Stimulated activated CD4-positive, alpha-beta T cell treated with anti-CD3 and anti-CD28 coated beads, Interleukin-1b, Interleukin-23, amount 100 ng/mL, for 1 hour (primary cell): ENCODE measurements around the gene PDLIM3.
"Not testable (repeated sequence)": the region's sequence is repeated elsewhere in the genome, so short reads cannot be mapped to it uniquely, and the experiment has no call there.

Source experiments
- DNase-seq, 2 donors: peaks; one replicate each; pipeline ENCODE4 v3.0.0-alpha.2; 2020; ENCODE audit warnings: low read depth in 2 of 2

PDLIM3 gene

GRCh38 chr4:185554365-185555126 lies 19.2 kb upstream of the PDLIM3 start:
- no peak for DNase-seq

- DNase-seq = no peak
Observed at GRCh38 chr4:185552254-185552653, 16.9 kb upstream of the PDLIM3 start.

- DNase-seq = no peak
Observed at GRCh38 chr4:185550933-185551332, 15.6 kb upstream of the PDLIM3 start.

- DNase-seq = no peak
Observed at GRCh38 chr4:185549095-185549639, 13.9 kb upstream of the PDLIM3 start.

DNA sequence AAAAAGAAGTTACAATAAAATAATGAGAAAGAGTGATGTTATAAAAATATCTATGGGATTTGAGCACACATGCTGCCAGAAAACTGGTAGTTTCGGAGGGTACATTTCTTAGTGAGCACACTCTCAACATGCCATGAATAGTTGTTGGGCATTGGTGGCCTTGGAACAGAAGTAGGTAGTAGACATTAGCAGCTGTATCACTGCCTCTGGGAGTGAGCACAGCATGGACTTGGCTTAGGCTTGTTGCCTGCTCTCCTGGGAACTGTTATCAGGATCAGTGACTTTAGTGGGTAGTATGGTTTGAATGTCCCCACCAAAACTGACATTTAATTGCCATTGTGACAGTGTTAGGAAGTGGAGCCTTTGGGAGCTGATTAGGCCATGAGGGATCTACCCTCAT lies 13.3 kb upstream of the PDLIM3 start:
- no peak for DNase-seq

DNA sequence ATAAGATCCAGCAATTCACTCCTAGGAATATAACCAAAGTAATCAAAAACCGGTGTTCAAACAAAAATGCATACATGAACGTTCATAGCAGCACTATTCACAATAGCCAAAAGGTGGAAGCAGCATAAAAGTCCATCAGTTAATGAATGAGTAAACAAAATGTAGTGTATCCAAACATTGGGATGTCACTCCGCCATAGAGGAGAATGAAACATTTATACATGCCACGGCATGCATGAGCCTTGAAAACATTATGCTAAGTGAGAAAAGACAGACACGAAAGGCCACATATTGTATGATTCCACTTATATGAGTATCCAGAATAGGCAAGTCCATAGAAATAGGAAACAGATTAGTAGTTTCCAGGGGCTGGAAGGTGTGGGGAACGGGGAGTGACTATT lies 11.0 kb upstream of the PDLIM3 start:
- DNase-seq = no peak

- no peak for DNase-seq
Observed at GRCh38 chr4:185542626-185543315, 7.5 kb upstream of the PDLIM3 start.

- no peak for DNase-seq
Observed at GRCh38 chr4:185541251-185541727, 6.0 kb upstream of the PDLIM3 start.

- DNase-seq = no peak
Observed at GRCh38 chr4:185540487-185541120, 5.3 kb upstream of the PDLIM3 start.

DNA sequence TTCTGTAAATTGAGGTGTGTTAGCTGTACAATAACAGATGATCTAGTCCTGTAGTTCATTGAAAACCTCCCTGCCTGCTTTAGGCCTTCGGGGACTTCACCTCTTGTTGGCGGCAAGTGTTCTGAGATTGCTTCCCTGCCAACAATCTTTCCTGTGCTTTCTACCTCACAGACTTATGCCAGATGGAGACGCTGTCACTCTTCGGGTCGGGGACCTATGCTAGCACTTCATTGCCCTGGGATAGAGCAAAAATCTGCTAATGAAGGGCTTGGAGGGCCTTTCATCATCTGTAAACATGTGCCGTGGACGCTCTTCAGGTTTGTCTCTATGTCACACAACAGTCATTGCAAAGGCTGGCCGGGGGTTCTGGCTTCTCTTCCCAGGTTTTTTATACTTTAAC lies 4.7 kb upstream of the PDLIM3 start:
- DNase-seq = no peak

GRCh38 chr4:185538806-185539205 lies 3.5 kb upstream of the PDLIM3 start:
- DNase-seq = no peak

GRCh38 chr4:185536411-185536709 lies 1.1 kb upstream of the PDLIM3 start:
- no peak for DNase-seq

GRCh38 chr4:185535612-185536410 lies 504 bp upstream of the PDLIM3 start:
- no peak for DNase-seq

- no peak for DNase-seq
Observed at GRCh38 chr4:185534511-185534865, 819 bp downstream of the PDLIM3 start.

DNA sequence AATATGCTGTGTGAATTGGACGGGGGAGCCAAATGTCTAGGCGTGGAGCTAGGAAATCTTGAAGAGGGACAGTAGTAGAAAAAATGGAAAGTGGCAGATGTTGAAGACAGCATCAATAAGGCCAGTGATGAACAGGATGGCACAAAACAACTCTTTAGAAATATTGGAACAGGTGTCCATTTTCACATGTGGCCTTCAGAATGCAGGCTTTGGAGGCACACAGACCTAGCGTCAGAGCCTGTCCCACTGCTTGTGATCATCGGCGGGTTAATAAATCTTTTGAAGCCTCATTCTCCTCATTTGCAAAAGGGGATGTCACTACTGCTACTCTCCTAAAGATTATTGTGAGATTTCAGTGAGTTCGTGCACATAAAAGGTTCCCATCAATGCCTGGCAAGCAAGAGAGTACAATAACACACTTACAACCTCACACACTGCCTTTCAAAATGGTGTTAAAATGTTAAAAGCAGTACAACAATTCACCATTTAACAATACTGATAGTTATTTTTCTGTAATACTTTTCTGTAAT lies 2.4 kb downstream of the PDLIM3 start:
- no peak for DNase-seq

DNA sequence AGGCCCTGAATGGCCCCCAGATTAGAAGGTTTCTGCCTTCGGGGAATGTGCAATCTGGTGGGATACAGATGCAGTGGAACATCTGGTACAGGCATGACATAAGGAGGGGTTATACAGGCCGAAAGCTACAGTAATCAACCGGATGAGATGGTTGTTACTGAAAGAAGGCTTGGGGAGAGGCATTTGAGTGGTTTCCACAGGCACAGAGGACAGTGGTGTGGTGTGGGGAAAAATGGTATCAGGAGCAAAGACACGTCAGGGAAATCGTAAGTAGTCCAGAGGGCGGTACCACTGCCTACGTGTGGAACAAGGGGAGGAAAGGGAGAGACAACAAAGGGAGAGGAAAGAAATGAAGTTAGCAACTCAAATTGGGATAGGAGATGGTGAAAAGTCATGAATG lies 3.0 kb downstream of the PDLIM3 start:
- no peak for DNase-seq

DNA sequence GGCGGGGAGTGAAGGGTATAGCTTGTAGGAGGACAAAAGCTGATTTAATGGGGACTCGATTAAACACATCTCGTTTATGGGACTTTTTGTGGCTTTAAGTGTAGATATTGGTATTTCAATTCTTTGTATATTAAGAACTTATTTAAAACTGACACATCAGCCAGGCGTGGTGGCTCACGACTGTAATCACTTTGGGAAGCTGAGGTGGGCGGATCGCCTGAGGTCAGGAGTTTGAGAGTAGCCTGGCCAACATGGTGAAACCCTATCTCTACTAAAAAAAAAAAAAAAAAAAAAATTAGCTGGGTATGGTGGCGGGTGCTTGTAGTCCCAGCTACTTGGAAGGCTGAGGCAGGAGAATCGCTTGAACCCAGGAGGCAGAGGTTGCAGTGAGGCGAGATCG lies 3.7 kb downstream of the PDLIM3 start:
- not testable (repeated sequence) for DNase-seq

GRCh38 chr4:185529413-185529812 lies 5.9 kb downstream of the PDLIM3 start:
- no peak for DNase-seq

GRCh38 chr4:185524888-185525863 lies 10.1 kb downstream of the PDLIM3 start:
- DNase-seq = no peak

GRCh38 chr4:185523862-185524261 lies 11.4 kb downstream of the PDLIM3 start:
- no peak for DNase-seq

DNA sequence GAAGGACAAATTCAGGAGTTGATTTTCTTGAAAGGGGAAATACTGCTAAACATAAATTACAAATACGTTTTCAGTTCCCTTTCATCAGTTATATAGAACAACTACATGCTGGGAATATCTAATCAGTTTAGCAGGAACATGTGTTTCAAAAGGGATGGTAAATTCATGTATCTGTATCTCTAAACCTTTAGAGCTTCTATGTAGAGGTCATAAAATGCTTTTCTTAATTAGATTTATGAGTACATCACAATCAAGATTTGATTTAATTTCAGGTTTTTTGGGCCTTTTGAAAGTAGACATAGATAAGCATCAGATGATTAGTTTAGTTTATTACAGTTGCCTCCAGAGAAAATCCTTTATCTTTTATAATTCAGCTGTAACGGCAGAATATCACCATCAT lies 12.9 kb downstream of the PDLIM3 start:
- DNase-seq = no peak
